Astrocyte (in vitro differentiated cells and primary cell): ENCODE measurements around the gene ZNF407.

Experiments used
- CTCF ChIP-seq: IDR thresholded peaks from 2 replicates; pipeline ENCODE4 v1.5.1; 2011; ENCODE audit warnings: low read depth, mild to moderate bottlenecking, inconsistent platforms, low read length, moderate library complexity; ENCODE audit not compliant: insufficient read depth
- EZH2 ChIP-seq: IDR thresholded peaks from 2 replicates; pipeline ENCODE4 v1.6.1; 2012; ENCODE audit warnings: mild to moderate bottlenecking, low read length, inconsistent platforms; ENCODE audit not compliant: insufficient read depth

- TF ChIP-seq CTCF (no peak), EZH2 (no peak)
Measured at GRCh38 chr18:74732380-74732779, 134.7 kb downstream of the ZNF407 start.
